Uterus (tissue), 2 donors: Measurements from ENCODE around the gene PDE4D.

Experiments
- POLR2A ChIP-seq, 2 donors: fragments of 450-650 bp; IDR thresholded peaks; one replicate each; pipeline ENCODE4 v1.6.1; 2016; ENCODE audit warnings: antibody characterized with exemption in 2 of 2, mild to moderate bottlenecking in 1 of 2, moderate library complexity in 1 of 2
- TF ChIP-seq, protein P1 (sequence below), 4 experiments: fragments of 200-600 bp in 2 of 4; fragments of 450-650 bp in 2 of 4; sonication (generic) in 2 of 4; IDR thresholded peaks; one replicate each; pipeline ENCODE4 v1.5.1; 2016 to 2019; ENCODE audit warnings: antibody characterized with exemption in 4 of 4, mild to moderate bottlenecking in 2 of 4, moderate library complexity in 1 of 4

DNA sequence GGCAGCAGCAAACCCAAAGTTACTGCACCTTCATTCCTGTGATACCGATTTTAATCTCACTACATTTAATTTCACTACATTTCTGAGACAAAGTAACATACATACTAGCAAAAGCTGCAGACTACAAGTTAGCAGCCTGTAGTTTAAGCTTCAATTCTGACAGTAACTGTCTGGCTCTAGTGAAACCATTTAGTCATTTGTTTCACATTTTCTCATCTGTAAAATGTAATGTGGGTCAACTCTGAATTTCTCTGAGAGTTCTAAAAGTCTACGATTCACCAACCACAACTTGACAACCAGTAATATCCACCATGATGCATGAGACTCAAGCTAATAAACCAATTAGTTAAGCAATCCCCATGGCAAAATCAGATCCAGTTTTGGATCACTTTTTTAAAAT, 408.9 kb downstream of the PDE4D start:
- no peak for TF ChIP-seq POLR2A (IDR thresholded peaks at IDR 0.05)
- TF ChIP-seq, protein P1, sequence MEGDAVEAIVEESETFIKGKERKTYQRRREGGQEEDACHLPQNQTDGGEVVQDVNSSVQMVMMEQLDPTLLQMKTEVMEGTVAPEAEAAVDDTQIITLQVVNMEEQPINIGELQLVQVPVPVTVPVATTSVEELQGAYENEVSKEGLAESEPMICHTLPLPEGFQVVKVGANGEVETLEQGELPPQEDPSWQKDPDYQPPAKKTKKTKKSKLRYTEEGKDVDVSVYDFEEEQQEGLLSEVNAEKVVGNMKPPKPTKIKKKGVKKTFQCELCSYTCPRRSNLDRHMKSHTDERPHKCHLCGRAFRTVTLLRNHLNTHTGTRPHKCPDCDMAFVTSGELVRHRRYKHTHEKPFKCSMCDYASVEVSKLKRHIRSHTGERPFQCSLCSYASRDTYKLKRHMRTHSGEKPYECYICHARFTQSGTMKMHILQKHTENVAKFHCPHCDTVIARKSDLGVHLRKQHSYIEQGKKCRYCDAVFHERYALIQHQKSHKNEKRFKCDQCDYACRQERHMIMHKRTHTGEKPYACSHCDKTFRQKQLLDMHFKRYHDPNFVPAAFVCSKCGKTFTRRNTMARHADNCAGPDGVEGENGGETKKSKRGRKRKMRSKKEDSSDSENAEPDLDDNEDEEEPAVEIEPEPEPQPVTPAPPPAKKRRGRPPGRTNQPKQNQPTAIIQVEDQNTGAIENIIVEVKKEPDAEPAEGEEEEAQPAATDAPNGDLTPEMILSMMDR (IDR thresholded peaks at IDR 0.05), result no peak
